ENCODE data around the gene LRMDA.

The LRMDA gene

GRCh38 chr10:75948583-75948982, 517.2 kb downstream of the LRMDA start:
- DNase-seq, result no peak
- intact Hi-C loops (cut with DNase I), result no loop called here

GRCh38 chr10:75950307-75950706, 518.9 kb downstream of the LRMDA start:
- intact Hi-C loops (cut with DNase I), result no loop called here
- no peak for DNase-seq

GRCh38 chr10:75950997-75951589, 519.7 kb downstream of the LRMDA start:
- intact Hi-C loops (cut with DNase I), result no loop called here
- no peak for DNase-seq

GRCh38 chr10:75951627-75952026, 520.2 kb downstream of the LRMDA start:
- no peak for DNase-seq
- intact Hi-C loops (cut with DNase I), result no loop called here

- no peak for DNase-seq
- intact Hi-C loops (cut with DNase I), result no loop called here
These were observed 520.7 kb downstream of the LRMDA start for GRCh38 chr10:75952093-75952492.

GRCh38 chr10:75954486-75954885, 523.1 kb downstream of the LRMDA start:
- DNase-seq, result no peak
- intact Hi-C loops (cut with DNase I), result no loop called here

- intact Hi-C loops (cut with DNase I), result no loop called here
These were observed 524.6 kb downstream of the LRMDA start for GRCh38 chr10:75955973-75956502.

GRCh38 chr10:75956624-75957023, 525.2 kb downstream of the LRMDA start:
- peak in 1 of 42 donors; percentile 9 for DNase-seq
- intact Hi-C loops (cut with DNase I), result no loop called here

More at GRCh38 chr10:75955973-75956502, 524.6 kb downstream of the LRMDA start:
- no peak for DNase-seq

GRCh38 chr10:75957314-75958120, 526.1 kb downstream of the LRMDA start:
- intact Hi-C loops (cut with DNase I), result no loop called here
- no peak for DNase-seq

- intact Hi-C loops (cut with DNase I), result no loop called here
- no peak for DNase-seq
These were observed 527.8 kb downstream of the LRMDA start for GRCh38 chr10:75959209-75959608.

GRCh38 chr10:75959912-75960311, 528.5 kb downstream of the LRMDA start:
- intact Hi-C loops (cut with DNase I), result no loop called here
- DNase-seq, result no peak

GRCh38 chr10:75962395-75963061, 531.1 kb downstream of the LRMDA start:
- no peak for DNase-seq
- intact Hi-C loops (cut with DNase I), result no loop called here

GRCh38 chr10:75967491-75967890, 536.1 kb downstream of the LRMDA start:
- intact Hi-C loops (cut with DNase I), result no loop called here
- no peak for DNase-seq

- no peak for DNase-seq
- intact Hi-C loops (cut with DNase I), result no loop called here
These were observed 537.6 kb downstream of the LRMDA start for GRCh38 chr10:75969031-75969430.

- intact Hi-C loops (cut with DNase I), result no loop called here
- DNase-seq, result no peak
These were observed 540.2 kb downstream of the LRMDA start for GRCh38 chr10:75971402-75972211.

GRCh38 chr10:75972491-75973276, 541.3 kb downstream of the LRMDA start:
- intact Hi-C loops (cut with DNase I), result no loop called here
- DNase-seq, result no peak

- intact Hi-C loops (cut with DNase I), result no loop called here
- DNase-seq, result no peak
These were observed 542.7 kb downstream of the LRMDA start for GRCh38 chr10:75974080-75974479.

- peak in 2 of 42 donors; percentile 13 to 32 for DNase-seq
These were observed 545.3 kb downstream of the LRMDA start for GRCh38 chr10:75976681-75977080.

More at GRCh38 chr10:75976681-75977080, 545.3 kb downstream of the LRMDA start:
- intact Hi-C loops (cut with DNase I), result no loop called here
